ENCODE measurements around the gene MMP14.
"Not testable (repeated sequence)": the region's sequence is repeated elsewhere in the genome, so short reads cannot be mapped to it uniquely, and the experiment has no call there.

The MMP14 gene

DNA sequence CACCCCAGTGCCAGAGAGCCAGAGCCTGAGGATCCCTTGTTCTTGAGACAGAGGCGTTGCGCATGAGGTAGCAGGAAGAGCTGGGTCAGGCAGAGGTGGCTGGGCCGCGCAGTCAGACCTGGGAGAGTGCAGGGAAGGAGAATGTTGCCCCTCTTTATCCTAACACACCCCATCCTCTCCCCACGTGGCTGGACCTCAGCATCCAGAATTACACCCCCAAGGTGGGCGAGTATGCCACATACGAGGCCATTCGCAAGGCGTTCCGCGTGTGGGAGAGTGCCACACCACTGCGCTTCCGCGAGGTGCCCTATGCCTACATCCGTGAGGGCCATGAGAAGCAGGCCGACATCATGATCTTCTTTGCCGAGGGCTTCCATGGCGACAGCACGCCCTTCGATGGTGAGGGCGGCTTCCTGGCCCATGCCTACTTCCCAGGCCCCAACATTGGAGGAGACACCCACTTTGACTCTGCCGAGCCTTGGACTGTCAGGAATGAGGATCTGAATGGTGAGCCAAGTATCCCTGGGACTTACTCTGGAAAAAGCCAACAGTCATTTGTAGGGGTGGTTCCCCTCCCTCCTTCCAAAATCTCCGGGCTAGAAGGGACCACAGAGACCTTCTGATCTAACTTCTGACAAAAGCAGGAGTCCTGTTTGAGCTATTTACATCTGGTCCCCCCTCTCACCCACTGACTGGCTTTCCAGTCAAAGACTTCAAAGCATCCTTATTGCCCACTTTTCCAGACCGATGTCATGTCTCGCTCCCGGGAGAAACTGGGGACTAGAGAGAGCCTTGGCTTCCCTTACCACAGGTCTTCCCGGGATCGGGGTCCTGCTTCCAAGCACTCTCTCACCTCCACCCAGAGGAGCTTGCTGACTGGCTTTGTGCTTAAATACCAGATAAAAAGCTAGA, 6.1 kb downstream of the MMP14 start:
- DNase-seq = no peak

DNA sequence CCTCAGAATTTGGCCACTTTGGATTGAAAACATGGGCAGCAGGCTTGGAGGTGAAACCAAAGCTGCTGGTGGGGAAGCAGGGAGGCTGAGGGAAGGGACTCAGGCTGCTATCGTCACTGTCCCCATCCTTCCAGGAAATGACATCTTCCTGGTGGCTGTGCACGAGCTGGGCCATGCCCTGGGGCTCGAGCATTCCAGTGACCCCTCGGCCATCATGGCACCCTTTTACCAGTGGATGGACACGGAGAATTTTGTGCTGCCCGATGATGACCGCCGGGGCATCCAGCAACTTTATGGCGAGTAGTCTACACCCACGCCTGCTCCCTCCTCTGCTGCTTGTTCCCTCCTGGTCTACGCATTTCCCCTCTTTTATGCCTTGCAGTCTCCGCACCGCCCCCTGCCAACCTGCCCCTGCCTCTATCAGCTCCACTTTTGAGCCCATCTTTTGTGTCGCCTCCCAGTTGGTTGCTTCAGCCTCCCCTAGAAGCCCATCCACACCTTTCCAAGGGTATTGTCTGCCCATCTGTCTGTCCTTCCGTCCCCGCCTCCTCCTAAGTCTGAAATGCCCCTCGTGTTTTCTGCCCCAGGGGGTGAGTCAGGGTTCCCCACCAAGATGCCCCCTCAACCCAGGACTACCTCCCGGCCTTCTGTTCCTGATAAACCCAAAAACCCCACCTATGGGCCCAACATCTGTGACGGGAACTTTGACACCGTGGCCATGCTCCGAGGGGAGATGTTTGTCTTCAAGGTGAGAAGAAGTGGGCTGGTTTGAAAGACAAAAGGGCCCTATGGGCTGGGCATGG, 6.9 kb downstream of the MMP14 start:
- no peak for DNase-seq

- no peak for DNase-seq
Observed at GRCh38 chr14:22844221-22845102, 8.1 kb downstream of the MMP14 start.

- no peak for DNase-seq
Observed at GRCh38 chr14:22845103-22845394, 8.7 kb downstream of the MMP14 start.

- no peak for DNase-seq
Observed at GRCh38 chr14:22845821-22846625, 9.6 kb downstream of the MMP14 start.

DNA sequence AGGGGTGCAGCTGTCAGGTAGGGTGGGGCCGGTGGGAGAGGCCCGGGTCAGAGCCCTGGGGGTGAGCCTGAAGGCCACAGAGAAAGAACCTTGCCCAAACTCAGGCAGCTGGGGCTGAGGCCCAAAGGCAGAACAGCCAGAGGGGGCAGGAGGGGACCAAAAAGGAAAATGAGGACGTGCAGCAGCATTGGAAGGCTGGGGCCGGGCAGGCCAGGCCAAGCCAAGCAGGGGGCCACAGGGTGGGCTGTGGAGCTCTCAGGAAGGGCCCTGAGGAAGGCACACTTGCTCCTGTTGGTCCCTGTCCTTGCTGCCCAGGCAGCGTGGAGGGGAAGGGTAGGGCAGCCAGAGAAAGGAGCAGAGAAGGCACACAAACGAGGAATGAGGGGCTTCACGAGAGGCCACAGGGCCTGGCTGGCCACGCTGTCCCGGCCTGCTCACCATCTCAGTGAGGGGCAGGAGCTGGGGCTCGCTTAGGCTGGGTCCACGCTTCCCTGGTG, 10.5 kb downstream of the MMP14 start:
- DNase-seq = no peak

DNA sequence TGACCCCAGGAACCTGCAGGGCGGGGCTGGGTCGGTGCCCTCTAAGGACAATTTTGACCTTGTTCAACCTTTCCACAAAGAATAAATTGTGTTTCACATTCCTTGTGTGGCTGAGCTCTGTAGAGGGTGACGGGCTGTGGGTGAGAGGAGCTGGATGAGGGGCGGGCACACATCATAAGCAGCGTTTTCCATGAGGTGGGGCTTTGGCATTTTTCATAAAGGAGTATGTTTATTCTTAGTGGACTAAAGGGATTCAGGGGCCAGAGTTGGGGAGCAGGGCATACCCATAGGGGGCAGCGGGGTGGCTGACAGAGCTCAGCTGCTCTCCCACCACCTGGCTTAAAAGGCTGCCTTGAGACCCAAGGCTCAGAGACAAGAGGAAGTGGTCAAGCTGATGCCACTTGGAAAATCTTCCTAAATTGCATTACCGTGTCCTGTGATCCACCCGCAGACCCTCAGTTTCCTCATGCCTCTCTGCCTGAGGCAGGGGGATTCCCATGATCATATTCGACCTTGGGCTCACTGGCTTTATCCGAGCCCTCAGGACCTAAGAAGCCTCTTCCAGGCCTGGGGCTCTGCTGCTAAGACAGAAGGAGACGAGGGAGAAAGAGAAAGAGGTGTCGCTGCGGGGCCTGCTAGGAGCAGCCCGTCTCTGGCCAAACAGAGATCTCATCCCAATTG, 11.4 kb downstream of the MMP14 start:
- DNase-seq = no peak

DNA sequence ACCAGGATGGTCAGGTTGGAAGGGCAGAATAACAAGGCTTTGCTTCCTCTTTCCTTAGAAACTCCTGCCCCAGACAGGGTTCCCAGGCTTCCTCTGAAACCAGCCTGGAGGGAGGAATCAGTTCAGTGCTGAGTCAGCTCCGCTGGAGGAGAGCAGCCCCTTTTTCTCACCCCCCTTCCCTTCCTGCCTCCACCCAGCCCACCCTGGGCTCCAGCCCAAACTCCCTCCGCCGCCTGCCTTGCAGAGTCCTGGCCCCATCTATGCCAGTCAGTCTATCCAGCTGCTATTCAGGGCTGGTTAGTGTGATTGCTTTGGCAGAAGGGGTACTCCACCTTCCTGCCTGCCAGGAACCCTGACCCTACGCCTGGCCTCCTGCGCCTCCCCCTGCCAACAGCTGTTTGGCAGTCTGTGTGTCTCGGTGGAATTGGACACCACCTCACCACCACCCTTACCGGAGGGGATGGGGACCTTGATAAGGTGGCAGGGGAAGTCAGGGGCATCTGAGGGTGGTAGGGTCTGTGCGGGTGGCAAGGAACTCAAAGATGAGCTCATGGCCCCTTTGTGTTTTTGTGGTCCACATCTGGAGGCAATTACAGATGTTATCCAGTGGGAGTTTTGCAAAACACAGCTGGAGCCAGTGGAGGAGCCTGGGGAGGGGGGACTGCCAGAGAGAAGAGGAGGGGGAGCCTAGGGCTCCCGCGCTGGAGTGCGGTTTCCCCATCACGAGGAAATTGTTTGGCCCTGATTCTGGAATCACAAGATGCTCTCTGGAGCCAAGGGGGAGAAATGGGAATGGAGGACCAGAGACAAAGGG, 12.2 kb downstream of the MMP14 start:
- DNase-seq = no peak

DNA sequence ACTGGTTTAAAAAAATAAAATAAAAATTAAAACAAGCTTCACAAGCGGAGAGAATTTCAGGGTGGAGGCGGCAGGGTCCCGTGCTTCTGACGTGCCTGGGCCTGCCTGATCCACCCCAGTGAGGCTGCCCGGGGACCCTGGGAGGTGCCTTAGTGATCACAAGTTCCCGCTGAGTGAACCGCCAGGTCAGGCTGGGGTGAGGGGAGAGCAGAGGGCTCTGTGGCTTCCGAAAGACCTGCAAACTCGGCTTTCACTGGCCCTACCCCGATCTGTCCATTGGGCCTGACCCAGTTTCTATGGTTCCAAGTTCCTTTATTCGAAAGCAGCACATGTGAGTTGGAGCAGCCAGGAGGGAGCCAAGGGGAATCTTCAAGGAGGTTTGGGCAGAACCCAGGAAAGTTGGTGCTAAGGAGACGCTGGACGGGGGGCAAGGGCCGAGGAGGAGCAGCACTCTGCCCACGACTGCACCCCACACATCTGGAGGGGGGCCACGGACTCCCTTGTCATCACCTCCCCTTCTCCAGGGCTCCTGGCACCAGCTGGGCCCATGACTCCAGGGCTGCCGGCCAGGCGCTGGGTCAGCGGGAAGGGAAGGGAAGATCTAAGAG, 12.9 kb downstream of the MMP14 start:
- no peak for DNase-seq

DNA sequence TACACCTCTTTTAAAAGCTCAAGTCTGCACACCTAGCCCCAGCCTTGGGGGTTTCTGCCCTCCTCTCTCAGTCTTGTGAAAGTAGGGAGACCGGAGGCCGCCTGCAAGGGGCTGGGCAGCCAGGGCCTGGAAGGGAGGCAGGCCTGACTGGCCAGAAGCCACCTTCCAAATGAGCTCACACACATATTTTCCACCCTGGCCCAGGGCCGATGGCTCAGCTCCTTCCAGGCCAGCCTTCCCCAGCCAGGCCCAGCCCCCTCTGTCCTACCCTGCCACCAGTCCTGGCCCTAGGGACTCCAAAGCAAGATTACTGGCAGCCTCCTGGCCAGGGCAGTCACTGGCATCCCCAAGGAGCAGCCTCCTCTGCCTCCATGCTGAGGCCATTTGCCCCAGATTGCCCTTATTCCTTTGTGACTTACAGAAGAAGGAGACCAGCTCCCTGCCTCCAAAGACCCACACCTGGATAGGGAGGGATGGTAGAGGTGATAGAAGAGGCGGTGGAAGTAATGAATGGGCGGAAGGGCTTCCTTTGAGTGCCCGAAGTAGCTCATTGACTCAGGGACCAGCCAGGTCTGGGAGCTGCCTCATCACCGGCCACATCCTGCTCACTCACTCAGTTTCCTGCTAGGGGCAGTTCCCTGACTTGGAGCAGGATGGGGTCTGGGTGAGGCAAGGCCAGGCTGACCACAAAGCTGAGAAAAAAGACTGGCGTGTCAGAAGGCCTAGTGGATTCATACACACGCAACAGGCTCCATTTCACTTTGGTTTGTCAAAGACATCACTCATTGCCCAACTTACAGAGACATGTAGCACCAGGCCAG, 14.8 kb downstream of the MMP14 start:
- no peak for DNase-seq

- DNase-seq = not testable (repeated sequence)
Observed at GRCh38 chr14:22852178-22852577, 15.8 kb downstream of the MMP14 start.

- DNase-seq = no peak
Observed at GRCh38 chr14:22852599-22852939, 16.2 kb downstream of the MMP14 start.

DNA sequence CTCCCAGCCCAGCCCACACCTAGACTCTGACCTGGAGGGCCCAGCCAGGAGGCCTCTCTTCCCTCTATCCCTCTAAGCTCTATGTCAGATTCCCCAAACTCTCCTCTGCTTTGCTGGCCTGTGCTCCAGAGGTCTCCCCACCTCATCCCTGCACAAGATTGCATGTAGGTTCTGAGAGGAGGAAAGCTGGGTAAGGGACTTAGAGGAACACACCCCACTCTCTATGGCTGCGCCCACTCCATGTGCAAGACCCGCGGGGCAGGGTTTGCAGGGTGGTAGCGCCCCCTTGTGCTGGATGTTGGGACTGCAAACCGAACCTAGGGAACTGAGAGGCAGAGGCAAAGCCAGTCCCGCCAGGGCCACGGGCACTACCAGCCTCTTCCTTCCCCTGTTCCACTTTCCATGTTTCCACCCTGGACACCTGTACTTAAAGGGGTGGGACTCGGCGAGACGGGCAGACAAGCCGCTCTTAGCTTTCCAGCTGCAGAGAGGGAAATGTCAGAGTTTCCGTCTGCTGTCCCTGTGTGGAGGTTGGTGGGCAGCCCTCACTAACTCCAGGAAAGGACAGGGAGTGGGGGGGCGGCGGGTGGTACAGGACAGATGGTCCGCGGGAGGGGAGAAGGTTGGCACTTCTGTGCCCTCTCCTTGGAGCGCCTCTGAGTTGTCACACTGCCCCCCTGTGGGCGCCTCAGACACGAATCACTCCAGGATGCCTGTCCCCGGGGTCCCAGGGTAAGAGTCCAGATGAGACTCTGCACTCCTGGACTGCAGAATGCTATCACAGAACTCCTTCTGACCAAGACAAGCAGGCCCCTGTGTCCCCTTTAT, 16.8 kb downstream of the MMP14 start:
- peak; percentile 3 for DNase-seq

DNA sequence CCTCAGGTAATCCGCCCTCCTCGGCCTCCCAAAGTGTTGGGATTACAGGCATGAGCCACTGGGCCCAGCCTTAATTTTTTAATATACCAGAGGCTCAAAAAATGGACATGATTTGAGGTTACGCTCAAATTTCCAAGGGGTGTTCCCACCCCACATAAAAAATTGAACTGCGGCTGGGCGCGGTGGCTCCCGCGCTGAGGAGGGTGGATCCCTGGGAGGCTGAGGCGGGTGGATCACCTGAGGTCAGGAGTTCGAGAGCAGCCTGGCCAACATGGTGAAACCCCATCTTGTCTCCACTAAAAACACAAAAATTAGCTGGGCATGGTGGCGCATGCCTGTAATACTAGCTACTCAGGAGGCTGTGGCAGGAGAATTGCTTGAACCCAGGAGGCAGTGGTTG, 17.9 kb downstream of the MMP14 start:
- DNase-seq = not testable (repeated sequence)

DNA sequence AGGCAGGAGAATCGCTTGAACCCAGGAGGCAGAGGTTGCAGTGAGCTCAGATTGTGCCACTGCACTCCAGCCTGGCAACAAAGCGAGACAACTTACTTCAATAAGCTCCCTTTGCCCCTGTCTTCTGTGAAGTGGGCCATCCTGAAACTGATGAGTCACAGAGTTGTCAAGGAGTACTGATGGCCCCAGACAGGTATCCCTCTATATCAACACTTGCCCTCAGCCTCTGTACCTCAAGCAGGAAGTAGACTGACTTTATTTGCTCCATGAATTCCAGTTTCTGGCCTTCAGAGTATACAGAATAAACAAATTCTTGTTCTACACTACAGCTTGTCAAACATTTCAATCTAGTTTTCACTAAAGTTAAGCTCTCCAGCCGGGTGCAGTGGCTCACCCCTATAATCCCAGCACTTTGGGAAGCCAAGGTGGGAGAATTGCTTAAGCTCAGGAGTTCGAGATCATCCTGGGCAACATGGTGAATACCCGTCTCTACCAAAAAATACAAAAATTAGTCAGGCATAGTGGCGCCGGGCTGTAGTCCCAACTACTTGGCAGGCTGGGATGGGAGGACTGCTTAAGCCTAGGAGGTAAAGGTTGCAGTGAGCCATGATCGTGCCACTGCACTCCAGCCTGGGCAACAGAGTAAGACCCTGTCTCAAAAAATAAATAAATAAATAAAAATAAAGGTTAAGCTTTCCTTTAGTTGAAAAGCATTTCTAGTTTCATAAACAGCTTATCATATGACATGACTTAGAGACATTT, 18.8 kb downstream of the MMP14 start:
- DNase-seq = no peak

GRCh38 chr14:22856428-22856827, 20.0 kb downstream of the MMP14 start:
- no peak for DNase-seq

- DNase-seq = not testable (repeated sequence)
Observed at GRCh38 chr14:22860377-22860776, 24.0 kb downstream of the MMP14 start.

DNA sequence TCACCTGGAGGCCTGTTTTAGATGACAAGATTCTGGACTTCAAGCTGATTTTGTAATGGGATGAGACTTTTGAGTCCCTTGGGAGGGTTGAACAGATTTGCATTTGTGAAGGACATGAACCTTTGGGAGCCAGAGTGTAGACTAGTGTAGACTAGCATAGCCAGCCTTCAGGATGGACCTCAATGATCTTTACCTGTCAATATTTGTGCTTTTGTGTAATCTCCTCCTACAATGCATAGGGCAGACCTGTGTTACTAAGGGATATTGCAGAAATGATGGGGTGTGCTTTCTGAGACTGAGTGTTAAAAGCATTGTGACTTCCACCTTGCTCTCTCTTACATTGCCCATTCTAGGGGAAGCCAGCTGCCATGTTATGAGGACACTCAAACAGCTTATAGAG, 25.3 kb downstream of the MMP14 start:
- no peak for DNase-seq

All from NCI-H1417 treated with DMSO at 0.1 percent for 48 hours (cell line).